DMS 273 treated with DMSO at 0.1 percent for 48 hours (cell line): ENCODE data around the gene POU6F2.
A peak's percentile ranks its signal among the peaks of the same experiment; 100 is the strongest.

Experiments
- DNase-seq: peaks from one replicate; lab custom pipeline; 2025; lab: John Stamatoyannopoulos, UW

POU6F2 gene

DNA sequence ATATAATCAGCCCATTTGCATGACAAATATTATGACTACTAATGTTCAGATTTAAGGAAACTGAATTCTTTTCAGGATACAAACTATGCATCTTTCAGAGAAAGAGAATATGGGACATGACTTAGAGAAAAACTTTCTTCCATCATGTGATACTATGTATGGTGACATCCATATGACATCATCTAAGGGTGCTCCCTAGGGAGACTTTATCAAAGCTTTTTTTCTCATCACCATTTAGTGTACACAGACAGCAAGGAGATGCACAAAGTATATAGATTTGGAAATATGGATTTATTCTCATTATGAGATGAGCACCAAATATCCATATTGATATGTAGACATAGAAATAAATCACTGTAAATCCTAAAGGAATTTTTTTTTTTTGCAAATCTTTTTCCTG is 424.3 kb downstream of the POU6F2 start:
- DNase-seq = no peak

DNA sequence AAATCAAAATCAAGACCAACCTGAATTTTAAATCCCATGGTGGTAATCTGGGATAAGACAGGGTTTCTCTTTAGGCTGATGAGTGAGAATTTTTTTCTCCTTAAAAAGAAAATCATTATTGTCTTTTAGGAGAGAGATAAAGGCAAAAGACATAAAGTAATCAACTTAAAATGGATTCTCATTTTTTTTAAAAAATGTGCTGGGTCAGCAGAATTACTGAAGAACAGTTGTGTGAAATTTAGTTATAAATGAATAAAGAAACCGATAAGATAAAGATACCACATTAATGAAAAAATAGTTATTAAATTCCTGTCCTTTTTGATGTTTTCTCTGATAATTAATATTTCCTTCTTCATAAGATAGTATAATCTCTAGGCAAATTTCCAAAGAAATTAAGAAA is 427.2 kb downstream of the POU6F2 start:
- DNase-seq = no peak

DNA sequence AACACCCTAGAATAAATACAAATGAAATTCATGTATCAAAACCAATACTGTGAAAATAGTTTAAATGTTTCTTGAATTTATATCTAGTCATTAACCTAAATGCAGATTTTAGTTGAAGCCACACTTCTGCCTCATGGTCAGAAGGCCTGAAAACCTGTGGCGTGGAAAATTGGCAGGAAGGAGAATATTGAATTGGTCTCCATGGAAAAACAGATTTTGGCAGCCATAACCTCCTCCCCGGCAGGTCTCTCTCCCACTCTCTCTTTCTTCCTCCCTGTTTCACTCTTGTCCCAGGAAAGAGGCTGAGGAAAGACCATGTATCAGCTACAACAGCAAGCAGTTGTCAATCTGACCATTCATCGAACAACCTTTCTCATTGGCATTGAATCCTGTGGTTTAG is 427.9 kb downstream of the POU6F2 start:
- no peak for DNase-seq

DNA sequence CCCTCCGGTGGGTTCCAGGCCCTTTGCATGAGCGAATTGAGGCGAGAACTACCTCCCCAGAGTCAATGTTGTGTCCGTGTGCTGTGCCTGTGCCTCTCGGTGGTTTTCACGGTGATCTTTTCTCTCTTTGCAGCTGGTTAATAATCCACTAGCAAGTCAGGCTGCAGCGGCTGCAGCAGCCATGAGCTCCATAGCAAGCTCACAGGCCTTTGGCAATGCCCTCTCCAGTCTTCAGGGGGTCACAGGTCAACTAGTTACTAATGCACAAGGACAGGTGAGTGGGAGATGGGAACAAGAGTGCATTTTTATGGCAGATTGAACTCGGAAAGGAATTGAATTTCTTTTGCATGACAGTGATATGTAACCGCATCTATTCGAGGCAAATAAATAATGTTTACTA is 428.8 kb downstream of the POU6F2 start:
- no peak for DNase-seq

DNA sequence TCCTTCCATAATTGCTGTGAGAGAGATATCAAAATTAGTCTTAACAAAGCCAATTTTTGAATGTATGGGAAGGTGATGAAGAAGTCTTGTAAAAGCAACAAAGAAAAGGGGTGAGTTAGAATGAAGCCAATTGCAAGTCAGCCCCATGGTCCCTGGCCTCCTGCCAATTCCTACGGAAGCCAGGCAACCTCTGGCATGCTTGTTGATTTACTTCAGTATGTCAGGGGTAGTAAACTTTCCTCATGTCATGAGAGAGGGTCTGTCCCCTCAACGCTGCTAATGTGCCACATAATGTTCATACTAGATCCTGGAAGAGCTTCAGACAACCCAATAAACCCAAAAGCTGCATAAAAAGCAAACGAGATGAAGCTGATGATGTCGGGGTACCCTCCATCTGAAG is 429.4 kb downstream of the POU6F2 start:
- DNase-seq = no peak

DNA sequence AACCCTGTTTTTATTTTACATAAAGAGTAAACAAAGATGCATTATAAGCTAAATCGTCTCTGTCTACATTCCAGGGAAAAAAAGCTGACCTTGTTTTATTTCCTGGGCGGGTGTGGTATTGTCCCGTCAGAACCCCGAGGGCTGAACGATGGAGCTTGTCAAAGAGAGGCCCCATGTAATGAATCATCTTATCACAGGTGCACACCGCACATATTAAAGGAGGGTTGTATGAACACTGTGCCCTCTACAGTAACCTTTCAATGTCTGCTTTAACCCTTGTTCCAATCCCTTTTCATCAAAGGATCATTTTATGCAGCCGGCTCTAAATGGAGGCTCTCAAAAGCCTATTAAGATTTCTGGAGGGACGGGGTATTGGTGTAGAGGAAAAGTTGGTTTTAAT is 430.0 kb downstream of the POU6F2 start:
- DNase-seq = no peak

DNA sequence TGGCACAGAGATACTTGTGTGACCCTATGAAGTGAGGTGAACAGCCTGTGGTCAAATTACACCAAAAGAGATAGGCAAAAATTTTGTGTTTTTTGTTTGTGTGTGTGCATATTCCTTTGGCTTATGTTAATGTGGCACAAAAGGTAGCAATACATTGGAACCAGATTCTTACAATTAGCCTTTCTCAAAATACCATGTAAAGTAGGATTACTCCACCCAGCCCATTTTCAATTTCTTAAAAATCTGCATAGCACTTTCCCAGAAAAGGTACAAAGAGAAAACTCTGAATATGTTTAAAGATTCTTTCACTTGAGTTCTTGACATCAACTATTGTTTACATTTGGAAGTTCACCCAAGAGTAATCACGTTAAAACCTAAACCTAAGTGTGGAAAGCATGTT is 431.2 kb downstream of the POU6F2 start:
- DNase-seq = no peak

DNA sequence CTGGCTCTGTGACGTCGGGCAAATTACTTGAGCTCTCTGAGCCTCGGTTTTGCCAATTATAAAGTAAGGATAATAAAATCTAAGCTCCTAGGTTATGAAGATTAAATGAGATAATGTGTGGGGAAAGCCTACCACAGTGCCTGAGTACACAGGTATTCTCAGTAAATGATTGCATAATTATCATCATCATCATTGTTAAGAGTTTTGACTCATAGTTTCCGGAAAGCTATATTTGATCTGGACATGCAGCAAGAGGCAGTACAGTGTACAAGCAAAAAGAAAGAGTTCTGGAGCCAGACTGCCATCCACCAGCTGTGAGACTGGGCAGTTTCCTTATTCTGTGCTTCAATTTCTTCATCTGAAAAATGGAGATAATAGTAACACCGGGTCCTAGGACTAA is 432.9 kb downstream of the POU6F2 start:
- no peak for DNase-seq

DNA sequence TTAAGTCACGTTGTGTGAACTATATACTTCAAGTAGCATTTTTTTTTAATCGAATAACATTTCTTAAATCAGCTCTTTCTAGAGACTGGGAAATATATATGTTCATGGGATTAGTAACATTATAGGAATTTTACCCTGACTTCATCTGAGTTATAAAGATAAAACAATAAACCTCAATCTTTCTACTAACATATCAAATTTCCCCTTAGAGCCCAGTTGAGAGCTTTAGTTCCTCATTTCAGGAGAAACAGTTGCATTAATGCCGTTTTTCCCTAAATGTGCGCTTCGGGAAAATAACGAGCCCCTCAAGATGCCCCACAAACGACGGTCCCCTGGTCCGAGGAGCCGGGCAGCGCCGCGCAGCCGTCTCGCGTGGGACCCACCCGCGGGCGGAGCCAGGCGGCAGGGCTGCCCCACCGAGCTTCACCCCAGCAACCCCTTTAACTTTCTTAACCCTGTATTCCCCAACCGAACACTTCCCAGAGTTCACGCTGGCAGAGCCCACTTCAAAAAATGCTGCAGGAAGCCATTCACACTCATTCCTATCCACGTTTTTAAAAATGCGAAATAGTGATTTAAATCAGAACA is 436.0 kb downstream of the POU6F2 start:
- DNase-seq = no peak

DNA sequence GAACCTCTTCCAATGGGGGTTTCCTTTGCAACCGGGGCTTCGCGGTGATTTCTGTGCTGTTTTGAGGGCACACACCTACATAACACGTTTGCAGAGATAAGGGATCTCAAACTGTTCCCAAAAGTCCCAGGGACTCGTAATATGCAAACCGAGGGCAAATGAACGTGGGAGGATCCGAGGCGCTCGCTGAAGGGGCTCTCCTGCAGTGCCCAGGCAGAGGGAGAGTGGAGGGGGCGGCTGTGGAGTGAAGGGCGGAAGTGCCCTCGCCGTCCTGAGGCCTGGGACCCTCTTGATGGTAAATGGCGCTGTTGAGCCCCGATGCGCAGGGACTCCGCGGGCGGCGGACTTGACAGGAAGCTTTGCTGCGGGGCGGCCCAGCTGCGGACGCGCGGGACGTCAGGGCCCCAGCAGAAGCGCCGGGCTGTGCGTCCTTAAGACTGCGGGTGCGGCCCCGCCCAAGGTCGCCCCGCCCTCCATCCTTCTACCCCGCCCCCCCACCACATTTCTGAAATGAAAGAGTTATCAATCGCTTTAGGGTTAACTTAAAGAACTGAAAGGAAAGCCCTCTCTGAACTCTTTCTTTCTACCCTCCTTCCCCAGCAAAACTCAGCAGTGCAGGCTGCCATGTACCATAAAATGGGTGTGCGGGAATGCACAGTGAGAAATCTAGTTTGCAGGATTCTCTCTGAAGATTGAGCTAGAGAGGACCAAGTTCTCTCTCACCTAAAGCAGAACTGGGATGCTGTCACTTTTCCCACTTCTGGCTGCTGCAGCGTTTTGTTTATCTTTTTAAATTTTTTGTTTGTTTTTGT is 436.7 kb downstream of the POU6F2 start:
- peak; percentile 50 for DNase-seq

DNA sequence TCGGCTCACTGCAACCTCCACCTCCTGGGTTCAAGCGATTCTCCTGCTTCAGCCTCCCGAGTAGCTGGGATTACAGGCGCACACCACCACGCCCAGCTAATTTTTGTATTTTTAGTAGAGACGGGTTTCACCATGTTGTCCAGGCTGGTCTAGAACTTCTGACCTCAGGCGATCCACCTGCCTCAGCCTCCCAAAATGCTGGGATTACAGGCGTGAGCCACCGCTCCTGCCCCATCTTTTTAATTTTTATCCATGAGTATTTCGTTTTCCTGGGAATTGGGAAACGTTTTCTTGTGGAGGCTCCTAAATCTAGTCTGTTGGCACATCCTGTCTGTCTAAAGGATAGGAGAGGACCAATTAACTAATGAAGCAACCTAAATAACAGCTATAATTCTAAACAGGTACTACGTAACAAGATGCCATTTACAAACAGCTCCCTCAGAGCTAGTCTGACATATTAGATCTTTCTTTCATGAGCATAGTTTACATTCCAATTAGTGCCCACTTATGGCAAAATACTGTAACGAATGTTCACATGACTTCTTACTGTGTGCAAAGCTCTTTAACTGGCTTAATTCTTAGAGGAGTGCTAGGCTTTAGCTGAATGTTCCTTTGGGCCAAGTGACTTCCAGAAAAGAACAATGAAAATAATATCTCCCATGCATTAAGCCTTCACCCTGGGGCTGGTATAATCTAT is 437.5 kb downstream of the POU6F2 start:
- no peak for DNase-seq

DNA sequence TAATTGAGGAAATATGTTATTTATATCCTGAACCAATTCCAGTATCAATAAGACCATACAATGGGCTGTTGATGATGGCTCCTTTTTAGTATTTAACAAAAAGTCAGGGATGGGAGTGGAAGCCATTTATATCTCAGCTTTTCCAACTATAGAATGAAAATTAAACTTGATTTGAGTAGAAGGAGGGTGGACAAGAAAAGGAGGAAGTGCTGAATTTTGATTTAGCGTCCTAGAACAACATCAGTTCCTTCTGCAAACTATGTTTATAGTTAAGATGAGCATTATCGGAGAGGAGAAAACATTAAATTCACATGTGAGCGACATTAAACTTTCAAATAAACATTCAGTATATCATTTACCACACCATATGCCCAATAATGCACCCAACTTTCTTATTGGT is 439.2 kb downstream of the POU6F2 start:
- no peak for DNase-seq

DNA sequence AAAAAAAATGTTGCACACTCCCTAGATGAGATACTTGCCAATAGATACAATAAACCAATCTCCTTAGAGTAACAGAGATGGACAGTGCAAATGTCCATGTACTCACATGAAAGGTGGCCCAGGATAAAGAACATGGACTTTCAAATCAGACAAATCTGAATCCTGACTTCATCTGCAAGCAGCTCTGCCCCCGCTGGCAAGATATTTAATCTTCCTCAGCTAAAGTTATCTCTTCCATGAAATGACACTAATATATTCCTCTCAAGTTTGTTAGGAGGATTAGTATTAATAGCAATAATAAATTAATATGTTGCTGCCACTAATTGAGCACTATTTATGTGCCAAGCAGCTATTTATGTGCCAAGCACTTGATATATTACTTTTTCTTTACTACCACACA is 439.9 kb downstream of the POU6F2 start:
- DNase-seq = no peak

DNA sequence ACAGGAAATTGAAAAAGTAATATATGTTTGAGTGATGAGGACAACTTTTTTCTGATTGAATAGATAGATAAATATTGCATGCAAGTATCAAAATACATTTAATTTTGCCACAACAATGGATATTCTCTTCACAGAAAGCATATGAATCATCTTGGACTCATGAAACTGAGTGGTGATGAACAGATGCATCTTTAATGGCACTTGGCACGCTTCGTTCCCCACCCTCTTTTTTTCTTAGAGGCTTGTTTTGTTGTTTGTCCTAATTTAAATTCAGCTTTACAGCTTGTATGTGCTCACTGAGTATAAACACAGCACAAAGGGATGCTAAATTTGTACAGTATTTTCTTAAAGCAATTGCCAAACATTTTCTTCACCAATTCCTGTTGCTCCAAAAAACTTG is 443.5 kb downstream of the POU6F2 start:
- DNase-seq = no peak

DNA sequence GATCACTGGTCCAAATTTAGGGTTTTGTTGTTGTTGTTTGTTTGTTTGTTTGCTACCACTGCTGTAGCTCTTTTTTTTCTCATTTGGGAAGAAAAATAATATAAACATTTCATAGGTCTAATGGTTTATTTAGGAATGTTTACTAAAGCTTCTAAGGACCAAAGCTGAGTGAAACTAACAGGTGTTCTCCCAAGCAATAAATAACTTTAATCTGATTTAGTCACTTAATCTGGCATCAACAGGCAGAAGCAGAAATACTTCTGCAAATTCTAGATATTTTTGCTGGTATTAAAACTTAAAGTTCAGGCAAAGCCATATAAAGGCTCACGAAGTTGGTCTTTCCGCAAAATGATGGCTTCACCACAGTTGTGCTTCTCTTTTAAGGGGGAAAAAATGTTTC is 444.0 kb downstream of the POU6F2 start:
- no peak for DNase-seq

DNA sequence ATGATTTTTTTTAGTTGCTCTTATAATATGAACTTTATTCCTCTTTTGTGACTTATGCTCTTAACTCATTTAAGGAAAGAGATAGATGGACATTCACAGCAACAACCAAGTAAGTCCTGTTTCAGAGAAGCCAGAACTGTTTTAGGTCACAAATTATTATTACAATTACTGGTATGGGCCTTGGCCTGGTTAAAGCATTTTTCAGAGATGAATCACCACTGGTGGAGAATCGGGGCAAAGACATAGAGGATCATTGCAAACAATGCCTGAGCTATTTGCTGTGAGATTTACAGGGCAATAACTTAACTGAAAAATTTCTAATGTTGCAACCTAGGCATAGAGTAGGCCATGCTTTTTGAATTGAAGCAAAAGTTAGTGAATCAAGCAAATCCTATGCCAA is 450.5 kb downstream of the POU6F2 start:
- DNase-seq = no peak

DNA sequence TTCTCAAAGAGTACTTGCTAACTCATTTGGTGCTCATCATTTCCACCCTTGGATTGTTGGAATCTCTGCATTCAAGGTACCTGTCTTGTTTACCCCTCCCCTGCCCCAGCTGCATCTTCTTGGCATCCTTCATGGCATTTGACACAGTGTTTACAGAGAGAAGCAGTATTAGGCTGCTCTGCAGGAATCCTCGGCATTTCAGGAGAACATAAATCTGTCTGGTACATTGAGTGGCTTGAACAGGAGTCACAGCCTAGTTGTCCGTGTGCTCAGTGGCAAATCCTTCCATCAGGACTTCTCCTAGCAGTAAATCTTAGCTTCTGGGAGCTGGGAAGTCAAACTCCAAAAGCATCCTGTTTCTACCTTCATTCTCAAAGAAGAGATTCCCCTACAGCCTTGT is 451.7 kb downstream of the POU6F2 start:
- DNase-seq = no peak

DNA sequence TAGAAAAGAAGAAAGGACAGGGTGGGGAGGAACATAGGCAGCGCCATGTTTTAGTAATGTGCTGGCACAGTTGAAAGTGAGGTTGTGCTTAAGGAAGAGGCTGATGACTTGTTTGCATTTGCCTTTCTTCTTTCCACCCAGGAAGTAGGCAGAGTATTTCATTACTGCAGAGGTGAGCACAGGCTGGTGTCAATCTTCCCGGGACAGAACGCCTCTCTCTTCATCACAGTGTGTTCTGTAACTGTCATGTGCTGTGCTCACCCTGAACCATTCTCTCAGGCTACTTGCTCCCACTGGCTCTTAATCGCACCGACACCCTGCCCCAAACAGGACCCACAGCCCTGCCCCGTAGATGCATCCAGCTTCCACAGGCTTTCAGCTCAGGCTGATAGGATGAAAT is 452.7 kb downstream of the POU6F2 start:
- DNase-seq = no peak

DNA sequence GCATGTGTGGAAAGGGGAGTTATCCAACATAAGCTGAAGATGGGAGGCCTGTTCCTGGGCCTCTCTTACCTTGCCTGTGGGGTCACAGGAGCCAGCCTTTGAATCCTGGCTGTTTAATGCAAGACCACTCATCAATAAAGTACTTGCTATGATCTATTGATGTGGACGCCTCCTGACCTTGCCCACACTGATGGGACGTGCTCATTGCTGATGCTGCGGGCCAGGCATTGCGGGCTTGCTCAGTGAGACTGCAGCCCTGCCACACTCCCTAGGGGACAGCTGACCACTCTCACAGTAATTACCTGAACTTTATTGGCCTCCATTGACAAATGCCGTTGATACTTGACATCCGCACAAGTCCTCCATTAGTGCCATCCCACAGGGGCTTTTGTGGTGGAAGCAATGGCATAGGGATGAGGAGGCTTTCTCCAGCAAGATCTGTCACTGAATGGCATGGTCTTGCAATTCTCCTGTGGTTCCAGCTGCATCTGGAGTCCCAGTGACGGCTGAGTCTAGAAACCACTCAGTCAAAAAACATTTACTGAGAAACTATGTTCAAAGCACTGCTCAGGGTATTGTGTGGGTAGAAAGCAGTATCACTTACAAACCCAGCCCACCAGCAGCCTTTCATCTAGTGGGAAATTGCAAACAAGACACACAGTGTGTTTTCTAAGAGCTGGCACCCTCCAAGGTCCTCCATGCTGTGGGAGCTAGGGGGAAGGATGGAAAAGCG is 453.4 kb downstream of the POU6F2 start:
- DNase-seq = no peak

DNA sequence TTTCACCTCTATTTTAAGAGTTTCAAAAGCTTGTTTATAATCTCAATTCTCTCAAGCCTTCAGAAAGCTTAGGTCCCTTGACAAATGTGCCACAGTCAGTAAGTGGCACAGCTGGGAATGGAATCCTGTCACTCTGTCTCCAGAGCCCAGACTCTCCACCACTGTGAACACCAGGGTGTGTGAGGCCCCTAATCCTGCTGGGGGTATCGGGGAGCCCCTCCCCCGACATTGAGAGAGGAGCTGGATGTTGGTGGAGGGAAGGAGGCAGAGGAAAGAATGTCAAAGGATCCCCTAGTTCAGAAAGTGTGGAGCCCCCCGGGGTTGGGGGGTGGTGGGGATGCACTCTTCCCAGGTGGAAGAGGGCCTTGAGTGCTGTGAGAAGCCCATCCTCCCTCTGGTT is 454.7 kb downstream of the POU6F2 start:
- no peak for DNase-seq

DNA sequence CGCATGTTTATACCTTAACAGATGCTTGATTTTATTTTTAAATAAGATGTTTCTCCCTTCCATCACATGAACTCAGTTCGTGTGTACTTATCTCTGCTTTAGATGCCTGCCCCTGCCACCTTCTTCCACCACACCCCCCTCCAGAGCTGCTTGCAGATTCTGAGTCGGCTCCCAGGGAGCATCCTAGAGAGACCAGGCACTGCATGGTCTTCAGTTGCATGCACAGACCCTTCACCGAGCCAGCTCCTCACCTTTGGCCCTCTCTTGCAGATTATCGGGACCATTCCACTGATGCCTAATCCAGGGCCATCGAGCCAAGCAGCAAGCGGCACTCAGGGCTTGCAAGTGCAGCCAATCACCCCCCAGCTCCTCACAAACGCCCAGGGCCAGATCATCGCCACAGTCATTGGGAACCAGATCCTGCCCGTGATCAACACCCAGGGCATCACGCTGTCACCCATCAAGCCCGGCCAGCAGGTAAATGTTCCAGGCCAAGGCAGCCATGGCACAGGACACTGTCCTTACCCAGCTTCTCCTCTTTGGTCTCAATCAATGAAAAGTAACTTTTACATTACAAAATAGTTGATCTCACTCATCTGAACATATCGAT is 455.2 kb downstream of the POU6F2 start:
- no peak for DNase-seq

DNA sequence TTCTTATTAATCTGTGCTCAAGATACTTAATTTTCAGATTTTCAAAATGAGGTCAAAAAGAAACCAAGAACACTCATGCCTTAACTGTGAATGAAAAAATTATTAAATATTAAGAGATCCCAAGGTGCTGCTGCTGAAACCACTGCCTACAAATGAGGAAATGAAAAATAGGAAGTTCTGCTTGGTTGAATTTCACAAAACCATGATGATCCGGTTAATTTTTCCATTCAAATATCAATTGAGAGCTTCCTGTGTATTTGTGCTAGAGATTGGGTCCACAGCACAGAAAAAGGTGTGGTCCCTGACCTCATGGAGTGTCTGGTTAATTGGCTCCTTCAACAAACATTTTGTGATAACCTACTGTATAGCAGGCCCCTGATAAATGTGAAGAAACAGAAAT is 455.8 kb downstream of the POU6F2 start:
- no peak for DNase-seq
